HG03045 (cell line): Measurements from ENCODE around the gene WBP4.
"Not testable (repeated sequence)": the region's sequence is repeated elsewhere in the genome, so short reads cannot be mapped to it uniquely, and the experiment has no call there.

Experiments used
- ATAC-seq: cut with Tn5 transposase; IDR thresholded peaks from one replicate; pipeline ENCODE4 v1.9.1; 2021; ENCODE audit warnings: mild to moderate bottlenecking, moderate library complexity; ENCODE audit not compliant: unreplicated experiment

The WBP4 gene, protein sequence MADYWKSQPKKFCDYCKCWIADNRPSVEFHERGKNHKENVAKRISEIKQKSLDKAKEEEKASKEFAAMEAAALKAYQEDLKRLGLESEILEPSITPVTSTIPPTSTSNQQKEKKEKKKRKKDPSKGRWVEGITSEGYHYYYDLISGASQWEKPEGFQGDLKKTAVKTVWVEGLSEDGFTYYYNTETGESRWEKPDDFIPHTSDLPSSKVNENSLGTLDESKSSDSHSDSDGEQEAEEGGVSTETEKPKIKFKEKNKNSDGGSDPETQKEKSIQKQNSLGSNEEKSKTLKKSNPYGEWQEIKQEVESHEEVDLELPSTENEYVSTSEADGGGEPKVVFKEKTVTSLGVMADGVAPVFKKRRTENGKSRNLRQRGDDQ

DNA sequence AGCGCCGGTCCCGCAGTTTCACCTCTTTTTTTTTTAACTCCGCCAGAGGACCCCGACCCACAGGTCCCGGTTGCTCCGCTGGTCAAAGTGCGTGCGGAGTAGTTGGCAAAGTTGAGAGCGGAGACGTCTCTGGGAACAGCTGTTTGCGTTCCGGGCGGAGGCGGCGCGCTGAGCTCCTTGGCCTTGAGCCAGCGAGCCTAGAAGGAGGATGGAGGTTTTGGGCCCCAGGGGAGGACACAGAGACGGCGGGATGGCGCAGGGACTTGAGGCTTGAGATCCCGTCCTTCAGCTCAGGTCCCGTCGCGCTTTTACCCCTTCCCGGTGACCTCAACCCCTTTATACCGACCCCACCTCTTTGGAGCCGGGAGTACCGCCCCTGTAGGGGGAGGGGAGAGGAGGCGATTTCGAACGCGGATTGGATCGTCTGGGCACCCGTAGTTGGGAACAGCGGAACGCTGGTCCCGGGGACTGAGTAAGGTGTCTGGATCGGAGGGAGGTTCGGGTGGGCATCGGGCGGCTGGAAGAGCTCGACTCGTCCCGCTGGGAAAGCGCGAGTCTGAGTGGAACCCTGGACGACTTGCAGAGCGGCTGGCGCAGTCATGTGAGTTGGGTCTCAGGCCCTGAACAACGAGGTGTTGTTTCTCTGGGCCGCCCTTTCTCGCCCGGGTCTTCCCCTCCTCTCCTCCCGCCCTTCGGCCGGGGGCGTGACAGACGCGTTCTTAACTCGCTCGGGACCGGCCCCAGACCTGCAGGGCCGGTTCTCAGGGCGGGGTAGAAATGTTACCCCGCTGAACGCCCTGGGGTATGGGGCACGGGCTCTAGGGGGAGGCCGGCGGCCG, at the start of gene WBP4:
Gene WBP4, plus strand, starts transcription at position 435 of the 839 bp plus-strand sequence. Its CDS starts 165 bp downstream, at position 600.
- peak; percentile 73 for ATAC-seq

DNA sequence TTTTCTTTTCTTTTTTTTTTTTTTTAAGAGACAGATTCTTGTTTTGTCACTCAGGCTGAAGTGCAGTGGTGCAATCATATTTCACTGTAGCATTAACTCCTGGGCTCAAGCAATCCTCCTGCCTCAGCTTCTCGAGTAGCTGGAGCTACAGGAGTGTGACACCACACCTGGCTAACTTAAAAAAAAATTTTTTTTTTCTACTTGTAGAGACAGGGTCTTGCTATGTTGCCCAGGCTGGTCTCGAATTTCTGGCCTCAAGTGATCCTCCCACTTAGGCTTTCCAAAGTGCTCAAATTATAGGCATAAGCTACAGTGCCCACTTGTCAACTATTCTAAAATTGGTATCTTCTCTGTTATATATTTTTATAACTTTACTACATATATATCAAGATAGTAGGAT, 48.8 kb upstream of the WBP4 start:
- ATAC-seq, result no peak

DNA sequence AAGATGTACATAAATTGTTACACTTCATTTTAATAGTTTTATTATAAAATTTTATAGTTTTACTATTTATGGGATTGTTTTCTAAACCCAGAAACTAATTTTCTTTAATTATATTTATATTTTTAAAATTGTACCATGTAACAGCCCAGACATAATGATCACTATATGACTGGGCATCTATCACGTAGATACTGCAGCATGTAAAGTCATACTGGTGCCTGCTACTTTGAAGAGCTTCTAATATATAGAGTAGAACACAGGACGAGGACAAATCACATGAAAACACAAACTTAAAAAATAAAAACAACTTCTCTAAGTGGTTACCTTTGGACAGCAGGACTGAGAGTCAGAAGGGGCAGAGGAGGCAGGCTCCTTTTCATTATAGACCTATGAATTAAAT, 47.5 kb upstream of the WBP4 start:
- ATAC-seq, result no peak

DNA sequence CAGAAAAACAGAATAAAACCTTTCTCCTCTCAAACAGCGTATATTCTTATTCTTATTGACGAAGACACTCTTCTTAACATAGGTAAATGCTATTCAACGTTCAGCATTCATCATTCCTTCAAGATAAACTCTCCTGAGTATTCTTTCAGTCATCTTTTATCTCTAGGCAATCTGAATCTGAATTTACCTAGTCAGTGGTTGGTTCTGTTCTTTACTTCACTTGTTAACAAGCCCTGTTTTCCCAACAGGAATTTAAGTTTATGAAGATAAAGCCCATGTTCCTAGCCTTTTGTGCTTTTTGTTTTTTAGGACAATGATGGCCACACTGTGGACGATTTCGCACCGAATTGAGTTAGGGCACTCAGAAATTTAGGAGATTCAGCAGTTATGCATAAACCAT, 45.4 kb upstream of the WBP4 start:
- ATAC-seq, result no peak

DNA sequence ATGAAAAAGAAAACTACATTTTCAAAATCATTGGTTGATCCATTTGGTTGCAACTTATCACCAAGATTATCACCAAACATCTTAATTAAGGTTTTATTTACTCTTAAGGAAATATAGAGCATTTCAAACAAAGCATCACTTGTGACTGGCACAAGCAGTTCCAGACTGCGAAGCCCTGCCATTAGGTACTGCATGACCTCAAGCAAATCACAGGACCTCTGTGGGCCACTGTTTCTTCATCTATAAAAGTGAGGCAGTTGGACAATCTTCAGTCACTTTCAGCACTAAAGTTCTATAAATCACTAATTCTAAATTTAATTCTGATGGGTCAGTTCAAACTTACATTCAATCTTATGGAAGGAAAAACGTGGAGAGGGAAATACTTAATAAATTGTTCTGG, 44.1 kb upstream of the WBP4 start:
- no peak for ATAC-seq

DNA sequence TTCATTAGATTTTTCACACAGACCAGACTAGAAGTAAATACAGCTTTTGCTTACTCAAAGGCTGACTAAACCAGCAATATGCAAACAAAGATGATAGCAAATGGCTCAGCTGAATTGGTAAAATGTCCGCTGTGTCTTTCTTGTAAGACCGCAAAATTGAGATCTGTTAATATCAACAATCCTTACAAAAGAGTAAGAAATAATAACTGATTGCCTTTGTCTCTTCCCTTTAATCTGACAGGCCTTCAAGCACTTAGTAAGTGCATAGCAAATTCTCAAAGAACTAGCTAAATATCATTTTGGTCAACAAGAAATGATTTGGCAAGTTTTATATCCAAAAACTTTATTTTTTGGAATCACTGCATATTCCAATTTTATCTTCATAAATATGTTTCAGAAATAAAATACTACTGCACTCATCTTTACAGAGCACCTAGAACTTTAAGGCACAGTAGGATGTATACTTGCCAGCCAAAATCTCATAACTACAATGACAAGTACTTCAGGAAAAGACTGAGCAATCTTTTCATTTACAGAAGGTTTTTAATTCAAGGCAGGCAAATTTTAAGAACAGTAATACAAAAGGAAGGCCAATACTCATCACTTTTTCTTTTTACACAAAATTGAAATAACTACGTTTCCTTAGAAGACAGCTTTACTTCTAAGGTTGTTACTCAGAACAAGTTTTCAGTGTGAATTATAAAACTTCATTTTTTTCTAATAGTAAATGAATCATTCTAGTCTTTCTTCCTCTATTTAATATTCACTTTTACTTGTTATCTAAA, 43.3 kb upstream of the WBP4 start:
- ATAC-seq, result no peak

DNA sequence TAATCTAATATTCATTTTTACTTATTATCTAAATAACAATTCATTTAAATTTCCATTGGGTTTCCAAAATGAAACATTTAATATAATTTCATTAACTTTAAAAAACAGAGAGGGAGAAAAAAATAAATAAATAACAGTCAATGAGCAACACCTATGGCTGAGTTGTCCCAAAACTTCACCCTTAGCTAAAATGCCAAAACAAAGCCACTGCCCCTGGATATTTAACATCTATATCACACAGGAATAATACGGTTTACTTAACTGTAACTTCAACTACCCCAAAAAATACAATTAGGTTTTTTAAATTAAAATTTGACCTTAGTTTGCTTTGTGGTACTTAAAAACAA, 42.7 kb upstream of the WBP4 start:
- ATAC-seq, result no peak

DNA sequence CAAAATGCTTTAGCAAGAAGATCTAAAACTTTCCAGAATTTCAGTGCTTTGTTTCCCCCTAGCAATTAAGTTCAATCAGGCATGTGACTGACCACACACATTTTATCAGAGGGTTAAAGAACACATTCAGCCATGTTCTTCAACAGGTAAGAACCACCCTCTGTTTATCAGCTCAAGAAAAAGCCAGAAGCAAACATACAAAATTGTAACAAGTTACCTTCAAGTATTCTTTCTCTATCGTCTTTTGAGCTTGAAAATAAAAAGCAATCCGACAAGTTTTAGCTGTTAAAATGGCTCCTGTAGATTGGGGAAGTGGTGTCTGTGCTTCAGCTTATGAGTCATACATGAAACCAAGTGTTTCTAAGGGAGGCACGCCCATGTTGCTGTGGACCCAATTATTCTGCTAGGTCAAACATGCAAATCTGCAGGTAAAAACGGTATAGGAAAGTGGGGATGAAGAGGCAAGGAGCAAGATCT, 42.3 kb upstream of the WBP4 start, which contains the start of gene ELF1:
Gene ELF1, minus strand, starts transcription at position 306 of the 477 bp plus-strand sequence. CDS start 37,262 bp downstream, outside the sequence.
- ATAC-seq, result peak; percentile 93

DNA sequence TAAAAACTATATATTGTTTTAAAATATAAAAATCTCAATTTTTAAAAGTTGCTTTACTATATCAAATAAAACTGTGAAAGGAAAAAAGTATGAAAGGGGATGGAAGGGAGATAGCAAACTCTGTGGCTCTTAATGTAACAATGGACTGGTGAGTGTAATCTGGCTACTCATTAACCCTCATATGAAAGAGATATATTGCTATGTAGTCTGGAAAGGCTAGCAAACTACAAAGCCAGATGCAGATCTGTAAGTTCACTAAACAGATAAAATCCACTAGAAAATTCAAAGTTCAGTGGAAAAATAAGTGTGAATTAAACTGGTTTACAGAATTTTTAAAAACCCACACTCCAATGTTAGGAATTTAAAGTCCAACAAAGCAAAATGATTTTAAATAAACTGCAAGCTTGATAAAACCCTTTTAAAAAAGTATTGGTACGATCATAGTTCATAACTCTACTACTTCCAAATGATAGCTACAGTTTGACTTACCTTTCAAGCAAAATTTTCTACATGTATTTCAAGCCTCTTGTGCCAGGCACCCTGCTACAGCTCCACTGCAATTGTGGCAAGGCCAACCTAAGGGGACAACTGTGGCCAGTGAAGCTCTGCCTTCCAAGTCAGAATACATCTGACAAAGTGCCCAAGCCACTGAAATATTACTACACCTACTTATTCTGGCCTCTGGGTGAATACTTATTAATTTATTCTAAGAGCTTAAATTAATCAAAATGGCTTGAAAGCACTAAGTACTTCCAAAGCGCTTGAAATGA, 41.5 kb upstream of the WBP4 start:
- ATAC-seq, result no peak

DNA sequence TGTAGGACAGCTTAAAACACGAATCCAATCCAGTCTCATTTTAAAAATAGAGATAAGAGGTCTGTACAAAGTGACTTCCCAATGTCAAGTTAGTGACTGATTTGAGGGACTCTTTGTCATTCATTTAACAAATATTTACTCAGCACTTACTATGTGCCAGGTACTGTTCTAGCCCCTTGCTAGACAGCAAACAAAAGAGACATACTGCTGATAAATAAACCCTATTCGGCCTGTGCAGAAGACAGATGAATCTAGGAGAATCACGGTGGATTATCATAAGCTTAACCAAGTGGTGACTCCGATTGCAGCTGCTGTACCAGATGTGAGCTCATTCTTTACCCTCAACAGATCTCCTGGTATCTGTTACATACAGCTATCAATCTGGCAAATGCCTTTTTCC, 35.8 kb upstream of the WBP4 start:
- no peak for ATAC-seq

DNA sequence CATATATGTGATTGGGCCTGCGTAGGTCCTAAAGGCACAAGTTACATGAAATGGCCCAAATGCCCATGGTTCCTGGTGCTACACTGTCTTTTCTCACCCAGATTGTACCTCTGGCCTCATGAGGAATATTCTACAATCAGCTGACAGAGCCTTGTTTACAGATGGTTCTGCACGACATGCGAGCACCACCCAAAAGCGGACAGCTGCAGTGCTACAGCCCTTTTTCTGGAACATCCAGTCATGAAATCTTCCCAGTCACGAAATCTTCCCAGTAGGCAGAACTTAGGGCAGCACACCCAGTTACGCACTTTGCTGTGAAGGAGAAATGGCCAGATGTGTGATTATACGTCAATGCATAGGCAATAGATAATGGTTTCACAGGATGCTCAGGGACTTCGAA, 34.5 kb upstream of the WBP4 start:
- ATAC-seq, result no peak

DNA sequence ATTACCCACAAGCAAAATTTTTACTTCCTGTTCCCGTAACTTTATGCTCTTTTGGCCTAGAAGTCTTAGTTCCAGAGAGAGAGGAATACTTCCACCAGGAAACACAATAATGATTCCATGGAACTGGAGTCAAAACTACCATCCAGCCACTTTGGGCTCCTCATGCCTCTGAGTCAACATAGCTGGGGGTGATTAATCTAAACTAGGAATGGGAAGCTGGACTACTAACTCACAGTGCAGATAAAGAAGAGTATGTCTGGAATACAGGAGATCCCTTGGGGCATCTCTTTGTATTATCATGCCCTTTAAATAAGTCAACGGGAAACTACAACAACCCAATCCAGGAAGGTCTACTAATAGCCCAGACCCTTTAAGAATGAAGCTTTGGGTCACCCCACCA, 33.3 kb upstream of the WBP4 start:
- ATAC-seq, result no peak

DNA sequence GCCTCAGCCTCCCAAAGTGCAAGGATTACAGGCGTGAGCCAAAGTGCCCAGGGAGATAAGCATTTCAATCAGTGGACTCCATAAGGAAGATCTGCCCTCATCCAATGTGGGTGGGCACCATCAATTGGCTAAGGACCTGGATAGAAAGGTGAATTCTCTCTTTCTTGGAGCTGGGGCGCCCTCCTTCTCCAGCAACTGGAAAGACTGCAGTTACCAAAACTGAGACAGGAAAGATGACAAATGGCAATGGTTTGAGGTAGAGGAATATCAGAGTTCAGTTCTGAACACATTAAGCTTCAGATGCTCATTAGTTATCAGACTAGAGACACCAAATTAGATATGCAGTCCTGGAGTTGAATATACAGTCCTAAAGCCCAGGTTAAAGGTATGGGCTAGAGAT, 31.7 kb upstream of the WBP4 start:
- ATAC-seq, result no peak

DNA sequence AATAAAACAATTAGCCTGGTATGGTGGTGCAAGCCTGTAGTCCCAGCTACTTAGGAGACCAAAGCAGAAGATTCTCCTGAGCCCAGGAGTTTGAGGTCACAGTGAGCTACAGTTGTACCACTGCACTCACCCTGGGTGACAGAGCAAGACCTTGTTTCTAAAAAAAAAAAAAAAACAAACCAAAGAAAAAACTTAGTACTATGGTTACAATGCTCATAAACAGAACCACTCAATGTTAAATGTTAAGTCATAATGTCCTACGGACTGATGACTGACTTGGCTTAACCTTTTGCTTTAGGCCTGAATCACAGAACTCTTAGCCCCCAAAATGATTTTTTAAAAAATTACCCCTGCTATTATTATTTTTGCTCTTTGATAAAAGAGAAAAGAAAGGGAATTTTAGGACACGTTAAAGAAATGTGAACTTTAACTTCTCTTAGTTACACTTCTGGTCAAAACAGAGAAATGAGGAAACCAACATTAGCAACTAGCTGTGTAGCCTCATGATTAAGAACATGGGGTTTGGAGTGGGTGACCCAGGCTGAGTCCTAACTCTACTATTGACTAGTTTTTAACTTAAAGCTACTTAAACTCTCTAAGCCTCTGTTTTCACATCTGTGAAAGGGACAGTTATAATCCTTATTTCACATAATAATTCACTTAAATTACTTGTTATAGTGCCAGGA, 28.5 kb upstream of the WBP4 start:
- no peak for ATAC-seq

DNA sequence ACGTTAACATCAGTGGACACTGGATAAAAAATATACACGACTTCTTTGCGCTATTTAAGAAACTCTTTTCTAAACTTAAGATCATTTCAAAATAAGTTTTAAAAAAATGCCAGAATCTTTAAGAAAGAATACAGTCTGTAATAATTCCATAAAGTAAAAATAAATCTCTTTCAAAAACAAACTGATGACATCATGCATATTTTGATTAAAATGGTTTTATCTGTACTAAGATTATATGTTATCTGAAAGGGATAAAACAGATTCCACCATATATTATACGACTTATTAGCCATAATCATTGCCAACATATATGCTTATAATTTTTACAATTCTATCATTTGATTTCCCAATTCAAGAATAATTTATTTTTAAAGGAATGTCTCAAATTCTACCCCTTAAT, 26.9 kb upstream of the WBP4 start:
- ATAC-seq, result no peak

DNA sequence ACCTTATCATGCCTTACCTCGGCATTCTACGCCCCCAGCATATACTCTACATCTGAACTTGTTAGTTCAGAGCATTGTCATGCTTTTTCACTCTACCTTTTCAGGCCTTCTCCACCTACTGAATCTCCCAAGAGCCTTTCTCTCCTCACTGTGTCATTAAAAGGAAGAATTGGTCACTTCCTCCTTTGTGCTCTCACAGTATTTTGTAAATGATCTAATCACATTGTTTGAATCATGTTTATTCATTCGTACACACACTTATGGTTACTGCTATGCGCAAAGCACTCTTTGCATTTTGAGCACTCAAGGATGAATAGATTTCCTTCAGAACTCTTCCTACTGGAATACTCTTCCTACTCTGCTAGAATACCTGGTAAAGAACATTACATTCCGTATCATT, 26.4 kb upstream of the WBP4 start:
- no peak for ATAC-seq

DNA sequence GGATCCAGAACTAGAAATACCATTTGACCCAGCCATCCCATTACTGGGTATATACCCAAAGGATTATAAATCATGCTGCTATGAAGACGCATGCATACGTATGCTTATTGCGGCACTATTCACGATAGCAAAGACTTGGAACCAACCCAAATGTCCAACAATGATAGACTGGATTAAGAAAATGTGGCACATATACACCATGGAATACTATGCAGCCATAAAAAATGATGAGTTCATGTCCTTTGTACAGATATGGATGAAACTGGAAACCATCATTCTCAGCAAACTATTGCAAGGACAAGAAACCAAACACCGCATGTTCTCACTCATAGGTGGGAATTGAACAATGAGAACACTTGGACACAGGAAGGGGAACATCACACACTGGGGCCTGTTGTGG, 24.8 kb upstream of the WBP4 start:
- not testable (repeated sequence) for ATAC-seq

DNA sequence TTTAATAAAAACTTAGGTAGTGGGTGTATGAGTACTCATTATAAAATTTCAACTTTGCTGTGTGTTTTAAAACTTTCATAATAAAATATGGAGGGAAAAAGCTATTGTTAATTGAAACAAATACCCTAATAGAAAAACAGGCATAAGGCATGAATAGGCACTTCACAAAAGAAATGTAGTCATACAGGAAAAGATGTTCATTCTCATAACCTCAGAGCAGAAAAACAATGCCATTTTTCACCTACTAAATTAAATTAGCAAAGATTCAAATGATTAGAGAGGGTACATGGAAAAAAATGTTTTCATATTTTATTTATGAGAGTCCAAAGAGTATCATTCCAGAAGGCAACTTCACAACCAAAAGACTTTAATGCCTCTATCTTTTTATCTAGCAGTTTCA, 21.6 kb upstream of the WBP4 start:
- no peak for ATAC-seq

DNA sequence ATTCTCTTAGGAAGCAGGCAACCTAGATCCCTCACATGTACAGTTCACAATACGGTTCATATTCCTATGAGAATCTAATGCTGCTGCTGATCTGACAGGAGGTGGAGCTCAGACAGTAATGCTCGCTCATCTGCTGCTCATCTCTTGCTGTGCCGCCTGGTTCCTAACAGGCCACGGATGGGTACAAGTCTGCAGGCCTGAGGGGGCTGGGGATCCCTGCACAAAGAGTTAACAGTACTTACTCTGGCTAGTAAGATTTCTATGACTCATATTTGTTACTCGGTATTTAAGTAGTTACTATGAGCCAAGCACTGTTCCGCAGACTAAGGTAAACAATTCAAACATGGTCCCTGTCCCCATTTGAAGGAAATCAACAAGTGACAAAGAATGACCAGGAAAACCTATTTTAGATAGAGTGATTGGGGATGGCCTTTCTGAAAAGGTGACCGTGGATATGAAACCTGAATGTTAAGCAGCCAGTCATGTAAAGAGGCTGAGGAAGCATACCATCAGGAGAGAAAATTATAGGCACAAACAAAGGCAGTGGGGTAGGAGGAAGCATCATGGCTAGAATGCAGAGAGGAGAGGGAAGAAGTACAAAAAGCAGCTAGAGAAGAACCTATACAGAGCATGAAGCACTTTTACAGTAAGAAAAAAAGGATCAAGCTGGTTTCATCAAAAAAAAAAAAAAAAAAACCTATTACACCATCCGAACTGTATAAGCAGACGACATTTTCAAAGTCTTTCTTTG, 20.6 kb upstream of the WBP4 start:
- no peak for ATAC-seq
